OCI-LY1 (cell line): Measurements from ENCODE around the gene NSDHL.

Experiments
- H2AFZ ChIP-seq: fragments of 200-600 bp; sonication (generic), shearing (Covaris generic); 2 replicates; pipeline ENCODE4 v1.6.0; 2014; ENCODE audit warnings: antibody characterized with exemption, mild to moderate bottlenecking, low read length
- H3F3A ChIP-seq: fragments of 200-600 bp; sonication (generic), shearing (Covaris generic); 2 replicates; pipeline ENCODE4 v1.6.0; 2014; ENCODE audit warnings: mild to moderate bottlenecking, antibody characterized with exemption, low read length, moderate library complexity; ENCODE audit not compliant: insufficient read depth
- H3K27ac ChIP-seq: fragments of 200-600 bp; sonication (generic); 2 replicates; pipeline ENCODE4 v1.5.1; 2014; ENCODE audit warnings: low read length, mixed run types, mild to moderate bottlenecking, low read depth; ENCODE audit not compliant: poor library complexity, severe bottlenecking
- H3K27me3 ChIP-seq: fragments of 200-600 bp; sonication (generic); 2 replicates; pipeline ENCODE4 v1.6.0; 2014; ENCODE audit warnings: antibody characterized with exemption, mild to moderate bottlenecking, low read length, moderate library complexity; ENCODE audit not compliant: insufficient read depth
- H3K36me3 ChIP-seq: fragments of 200-600 bp; sonication (generic); 2 replicates; pipeline ENCODE4 v1.6.1; 2014; ENCODE audit warnings: mild to moderate bottlenecking, antibody characterized with exemption, low read length, moderate library complexity, mixed read lengths; ENCODE audit not compliant: insufficient read depth
- H3K4me1 ChIP-seq: fragments of 200-600 bp; sonication (generic); 2 replicates; pipeline ENCODE4 v1.5.1; 2014; ENCODE audit warnings: mild to moderate bottlenecking, low read length, moderate library complexity; ENCODE audit not compliant: insufficient read depth, severe bottlenecking
- H3K4me2 ChIP-seq: fragments of 200-600 bp; sonication (generic), shearing (Covaris generic); 2 replicates; pipeline ENCODE4 v1.6.1; 2014; ENCODE audit warnings: low read length
- H3K4me3 ChIP-seq: fragments of 200-600 bp; sonication (generic); 2 replicates; pipeline ENCODE4 v1.5.1; 2014; ENCODE audit warnings: low read length, low read depth, mild to moderate bottlenecking, mixed read lengths; ENCODE audit not compliant: poor library complexity, severe bottlenecking
- H3K79me2 ChIP-seq: fragments of 200-600 bp; shearing (Covaris generic); 2 replicates; pipeline ENCODE4 v1.6.1; 2016; ENCODE audit warnings: mixed run types, low read length, mixed read lengths; ENCODE audit not compliant: insufficient read depth
- H3K9ac ChIP-seq: fragments of 200-600 bp; sonication (generic), shearing (Covaris generic); 2 replicates; pipeline ENCODE4 v1.6.1; 2014; ENCODE audit warnings: mild to moderate bottlenecking, low read length, mixed read lengths
- H3K9me2 ChIP-seq: fragments of 200-600 bp; sonication (generic), shearing (Covaris generic); 2 replicates; pipeline ENCODE4 v1.6.1; 2014; ENCODE audit warnings: low read depth, mild to moderate bottlenecking, low read length, mixed read lengths
- H3K9me3 ChIP-seq: fragments of 200-600 bp; shearing (Covaris generic); 2 replicates; pipeline ENCODE4 v1.6.1; 2014; ENCODE audit warnings: low read length, mixed read lengths
- H4K20me1 ChIP-seq: fragments of 200-600 bp; sonication (generic), shearing (Covaris generic); 2 replicates; pipeline ENCODE4 v1.6.0; 2016; ENCODE audit warnings: mild to moderate bottlenecking, low read length; ENCODE audit not compliant: insufficient read depth
- EZH2 ChIP-seq: fragments of 200-600 bp; sonication (generic), shearing (Covaris generic); IDR thresholded peaks from 2 replicates; pipeline ENCODE4 v1.8.0; 2017; ENCODE audit warnings: borderline replicate concordance, mixed run types, mild to moderate bottlenecking, antibody characterized with exemption, low read length, moderate library complexity, mixed read lengths
- TF ChIP-seq, protein P1 (sequence below): fragments of 200-600 bp; sonication (generic), shearing (Covaris generic); IDR thresholded peaks from 2 replicates; pipeline ENCODE4 v1.5.1; 2017; ENCODE audit warnings: mild to moderate bottlenecking, antibody characterized with exemption, low read length, moderate library complexity, mixed read lengths

Gene NSDHL

DNA sequence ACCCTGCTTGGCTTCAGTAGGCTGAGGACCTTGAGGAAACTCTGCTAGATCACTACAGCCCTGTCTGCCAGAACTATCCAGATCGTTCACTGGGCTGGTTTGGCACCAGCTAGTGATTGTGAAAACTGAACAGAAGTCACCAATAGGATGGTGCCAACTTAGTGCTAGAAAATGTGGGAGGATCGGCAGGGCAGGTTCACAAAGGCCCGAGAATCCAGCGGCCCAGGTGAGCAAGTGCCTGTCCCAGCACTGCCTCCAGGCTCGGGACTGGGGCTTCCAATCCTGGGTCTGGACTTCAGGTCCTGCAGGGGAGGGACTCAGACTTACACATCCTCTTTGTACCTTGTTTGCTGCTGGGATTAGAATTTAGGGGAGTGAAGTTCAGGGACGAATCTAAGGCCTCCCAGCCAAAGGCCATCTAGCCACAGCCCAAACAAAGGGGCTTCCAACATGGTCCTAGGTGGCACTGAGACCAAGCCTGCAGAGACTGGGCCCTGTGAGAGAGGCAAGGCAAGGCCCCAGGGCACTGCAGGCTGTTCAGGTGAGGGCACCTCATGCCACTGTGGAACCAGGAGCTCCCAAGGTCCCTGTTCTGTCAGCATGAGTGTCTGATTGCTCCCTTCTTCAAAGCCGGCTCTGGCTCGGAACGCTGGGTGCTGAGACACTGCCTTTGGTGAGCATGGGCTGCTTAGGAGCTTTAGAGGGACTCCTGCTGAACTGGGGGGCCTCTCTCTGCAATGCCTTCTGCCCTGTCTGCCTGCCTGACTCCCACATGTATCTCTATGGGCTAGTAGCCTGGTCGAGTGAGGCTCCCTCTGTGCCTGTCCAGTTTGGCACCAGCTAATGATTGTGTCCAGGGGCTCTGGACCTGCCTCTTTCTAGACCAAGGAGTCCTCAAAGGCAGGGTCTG lies 46.3 kb downstream of the NSDHL start:
- H3K9me3 ChIP-seq: no peaks in the 10 kb centered on the region
- no peaks in the 10 kb centered on the region for H3K79me2 ChIP-seq
- no peaks in the 10 kb centered on the region for H3F3A ChIP-seq
- H3K4me2 ChIP-seq: no peak overlapping the region
- H3K9me2 ChIP-seq: no peaks in the 10 kb centered on the region
- H3K4me3 ChIP-seq: no peak overlapping the region
- no peak overlapping the region for H3K27ac ChIP-seq
- no peak overlapping the region for H3K9ac ChIP-seq
- H3K27me3 ChIP-seq: no peaks in the 10 kb centered on the region
- H3K36me3 ChIP-seq: no peaks in the 10 kb centered on the region
- H4K20me1 ChIP-seq: no peaks in the 10 kb centered on the region
- TF ChIP-seq, protein P1, sequence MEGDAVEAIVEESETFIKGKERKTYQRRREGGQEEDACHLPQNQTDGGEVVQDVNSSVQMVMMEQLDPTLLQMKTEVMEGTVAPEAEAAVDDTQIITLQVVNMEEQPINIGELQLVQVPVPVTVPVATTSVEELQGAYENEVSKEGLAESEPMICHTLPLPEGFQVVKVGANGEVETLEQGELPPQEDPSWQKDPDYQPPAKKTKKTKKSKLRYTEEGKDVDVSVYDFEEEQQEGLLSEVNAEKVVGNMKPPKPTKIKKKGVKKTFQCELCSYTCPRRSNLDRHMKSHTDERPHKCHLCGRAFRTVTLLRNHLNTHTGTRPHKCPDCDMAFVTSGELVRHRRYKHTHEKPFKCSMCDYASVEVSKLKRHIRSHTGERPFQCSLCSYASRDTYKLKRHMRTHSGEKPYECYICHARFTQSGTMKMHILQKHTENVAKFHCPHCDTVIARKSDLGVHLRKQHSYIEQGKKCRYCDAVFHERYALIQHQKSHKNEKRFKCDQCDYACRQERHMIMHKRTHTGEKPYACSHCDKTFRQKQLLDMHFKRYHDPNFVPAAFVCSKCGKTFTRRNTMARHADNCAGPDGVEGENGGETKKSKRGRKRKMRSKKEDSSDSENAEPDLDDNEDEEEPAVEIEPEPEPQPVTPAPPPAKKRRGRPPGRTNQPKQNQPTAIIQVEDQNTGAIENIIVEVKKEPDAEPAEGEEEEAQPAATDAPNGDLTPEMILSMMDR: no peak
- TF ChIP-seq EZH2: no peak
- H3K4me1 ChIP-seq: no peaks in the 10 kb centered on the region
- no peak overlapping the region for H2AFZ ChIP-seq

DNA sequence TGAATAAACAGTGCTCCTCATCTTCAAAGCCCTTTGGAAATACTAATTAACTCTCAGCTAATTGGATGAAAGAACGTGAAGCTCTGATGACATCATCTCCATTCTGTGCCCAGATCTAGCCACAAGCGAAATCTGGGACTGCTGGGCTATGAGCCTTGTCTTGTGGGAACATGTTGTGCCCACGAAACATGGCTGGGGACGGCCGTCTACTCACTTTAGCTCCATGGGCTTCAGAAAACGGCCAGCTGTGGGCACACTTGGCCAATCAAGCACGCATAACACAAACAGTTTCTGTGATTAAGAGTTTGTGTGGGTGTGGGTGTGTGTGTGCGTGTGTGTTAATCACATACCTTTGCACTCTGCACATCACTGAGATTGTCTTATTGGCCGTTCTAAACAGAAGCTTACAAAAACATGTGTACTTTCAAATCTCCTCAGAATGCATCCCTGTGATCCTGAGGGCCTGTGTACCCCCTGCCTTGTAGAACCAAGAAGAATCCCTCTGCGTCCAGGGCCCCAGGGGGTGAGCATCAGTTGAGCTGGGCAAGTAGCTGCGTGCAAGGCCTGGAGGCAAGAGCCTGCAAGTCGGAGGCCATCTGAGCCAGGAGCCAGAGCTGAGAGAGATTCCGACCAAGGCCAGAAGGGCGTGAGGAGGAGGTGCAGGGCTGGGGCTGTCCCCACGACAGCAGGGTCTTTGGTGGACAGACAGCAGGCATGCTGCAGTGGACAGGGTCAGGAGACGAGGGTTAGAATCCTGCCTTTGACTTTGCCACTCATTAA lies 48.3 kb downstream of the NSDHL start:
- TF ChIP-seq, protein P1: no peak
- TF ChIP-seq EZH2: no peak
- Histone ChIP-seq H3K9me3 (no peaks in the 10 kb centered on the region), H3K27me3 (no peaks in the 10 kb centered on the region), H3K4me2 (no peak overlapping the region), H4K20me1 (no peaks in the 10 kb centered on the region), H3K4me1 (no peaks in the 10 kb centered on the region), H3K27ac (no peak overlapping the region), H3K36me3 (no peaks in the 10 kb centered on the region), H3K9ac (no peak overlapping the region), H2AFZ (no peak overlapping the region), H3F3A (no peaks in the 10 kb centered on the region), H3K4me3 (no peak overlapping the region), H3K79me2 (no peaks in the 10 kb centered on the region), H3K9me2 (no peaks in the 10 kb centered on the region)

DNA sequence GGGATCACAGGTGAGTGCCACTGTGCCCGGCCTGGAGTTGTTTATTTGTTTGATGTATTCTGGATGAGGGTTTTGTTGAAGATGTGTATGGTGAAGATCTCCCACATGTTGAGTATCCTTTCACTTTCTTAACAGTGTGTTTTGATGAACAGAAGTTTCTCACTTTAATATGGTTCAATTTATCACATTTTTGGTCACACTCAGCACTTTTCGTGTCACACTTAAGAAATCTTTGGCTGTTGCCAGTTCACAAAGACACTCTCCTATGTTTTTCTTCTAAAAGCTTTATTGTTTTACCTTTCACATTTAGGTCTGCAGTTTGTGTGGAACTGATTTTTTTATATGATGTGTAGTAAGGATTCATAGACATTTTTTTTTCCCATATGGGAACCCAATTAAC lies 50.4 kb downstream of the NSDHL start:
- Histone ChIP-seq H3F3A (no peaks in the 10 kb centered on the region), H3K9ac (no peak overlapping the region), H3K9me2 (no peaks in the 10 kb centered on the region), H3K79me2 (no peaks in the 10 kb centered on the region), H3K4me2 (no peak overlapping the region), H3K4me3 (no peak overlapping the region), H3K36me3 (no peaks in the 10 kb centered on the region), H3K27ac (no peak overlapping the region), H3K4me1 (no peaks in the 10 kb centered on the region), H3K9me3 (no peaks in the 10 kb centered on the region), H3K27me3 (no peaks in the 10 kb centered on the region), H2AFZ (no peak overlapping the region), H4K20me1 (no peaks in the 10 kb centered on the region)
- TF ChIP-seq EZH2: no peak
- TF ChIP-seq, protein P1: no peak
